Activated CD8-positive, alpha-beta memory T cell treated with anti-CD3 and anti-CD28 coated beads for 36 hours (primary cell): ENCODE measurements around the gene CTH. TPM values are rescaled to one million over a fixed set of nuclear protein-coding genes. Genes with fewer than 3 reads are reported as not detected.
"Not testable (repeated sequence)": the region's sequence is repeated elsewhere in the genome, so short reads cannot be mapped to it uniquely, and the experiment has no call there.

Experiments
- CTCF ChIA-PET: fragments of 350-600 bp; sonication (Branson Sonifier 250); formaldehyde crosslinking; loops from one replicate; lab custom pipeline; 2021; ENCODE audit warnings: antibody characterized with exemption; lab: Charles Lee
- POLR2A ChIA-PET: fragments of 350-600 bp; sonication (Branson Sonifier 250); formaldehyde crosslinking; loops from one replicate; lab custom pipeline; 2021; ENCODE audit warnings: antibody characterized with exemption; lab: Charles Lee
- total RNA-seq, 2 experiments: library from RNA; stranded (reverse); gene quantifications; one replicate each; pipeline ENCODE4 v1.2.3, GENCODE V29; 2021

CTH gene
- 10 to 100 TPM; 20.9 to 21.4 TPM for total RNA-seq

DNA sequence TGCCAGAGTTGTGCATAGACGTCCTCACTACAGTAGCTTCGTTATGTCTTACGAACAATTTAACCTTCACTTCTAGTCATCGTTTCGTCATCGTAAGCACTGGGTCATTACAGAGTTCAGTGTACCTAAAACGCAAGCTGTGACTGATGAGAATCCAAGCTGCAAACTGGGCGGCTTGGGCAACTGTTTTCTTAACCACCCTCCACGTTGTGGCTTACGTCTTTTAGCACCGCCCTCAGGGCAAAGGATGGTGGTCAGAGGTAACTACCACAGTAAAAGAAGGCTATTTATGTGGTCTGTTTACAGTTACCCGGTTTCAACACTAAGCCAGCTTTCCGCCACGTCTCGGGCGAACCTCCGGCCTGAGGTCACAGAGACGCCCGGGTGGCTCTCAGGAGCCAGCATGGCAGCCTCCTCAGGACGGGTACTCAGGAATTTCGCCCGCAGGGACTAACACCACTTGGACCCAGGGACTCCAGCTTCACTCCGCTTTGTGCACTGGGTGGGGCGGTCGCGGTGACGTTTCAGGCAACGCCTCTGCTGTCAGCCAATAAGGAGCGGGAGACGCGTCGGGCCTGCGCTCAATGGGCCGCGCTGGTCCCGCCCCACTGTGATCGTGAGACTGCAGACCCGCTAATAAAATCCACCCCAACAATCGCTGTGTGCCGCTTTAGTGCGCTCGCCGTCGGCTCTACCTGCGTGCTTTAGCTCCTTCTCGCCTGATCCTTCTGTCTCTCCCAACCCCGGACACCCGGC, at the start of gene CTH:
Gene CTH (plus strand): TSS at position 665 of the 756 bp plus-strand sequence. CDS start 148 bp downstream, outside the sequence.
- CTCF ChIA-PET = interaction anchor here (0.7 to 1.1 kb wide), 2 partner anchors 34 to 56 kb away, joined by 3 read pairs; partner anchors contain the start of gene ANKRD13C
- POLR2A ChIA-PET = interaction anchor here (0.6 to 3.3 kb wide), 6 partner anchors 18 to 670 kb away, joined by 3 to 51 read pairs (median 3); partner anchors contain the start of genes ANKRD13C, SRSF11 and ZRANB2

DNA sequence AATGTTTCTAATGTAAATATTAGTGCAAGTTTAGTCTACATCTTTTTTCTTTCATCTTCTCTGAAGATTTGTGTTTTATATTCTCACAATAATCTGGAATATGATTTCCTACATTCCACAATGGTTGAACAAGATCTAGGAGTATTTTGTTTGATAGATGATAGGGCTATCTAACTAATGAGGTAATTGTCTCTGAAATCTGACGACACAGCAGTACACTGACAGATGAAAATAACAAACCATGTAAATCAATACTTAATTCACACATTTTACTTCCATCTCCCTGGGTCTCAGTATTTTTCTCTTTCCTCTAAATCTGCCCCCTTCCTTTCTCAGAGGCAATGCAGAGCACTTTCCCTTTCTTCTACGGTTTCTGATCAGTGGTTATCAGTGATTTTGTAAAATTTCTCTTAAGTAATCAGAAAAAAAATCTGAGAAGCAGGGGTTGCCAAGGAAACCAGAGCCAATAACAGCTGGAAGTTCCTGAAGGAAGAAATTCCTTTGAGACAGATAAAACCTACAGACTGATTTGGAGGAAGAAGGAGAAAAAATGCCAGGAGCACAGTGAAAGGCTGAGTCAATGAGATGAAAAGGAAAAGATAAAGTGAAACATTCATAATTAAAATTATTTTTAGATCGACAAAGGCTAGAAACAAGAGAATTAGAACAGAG, 49.2 kb upstream of the CTH start:
- CTCF ChIA-PET = no interaction called here
- POLR2A ChIA-PET = interaction anchor here (1.2 kb wide), 1 partner anchor 7 kb away, joined by 3 read pairs; the partner anchor contains the start of gene ANKRD13C

DNA sequence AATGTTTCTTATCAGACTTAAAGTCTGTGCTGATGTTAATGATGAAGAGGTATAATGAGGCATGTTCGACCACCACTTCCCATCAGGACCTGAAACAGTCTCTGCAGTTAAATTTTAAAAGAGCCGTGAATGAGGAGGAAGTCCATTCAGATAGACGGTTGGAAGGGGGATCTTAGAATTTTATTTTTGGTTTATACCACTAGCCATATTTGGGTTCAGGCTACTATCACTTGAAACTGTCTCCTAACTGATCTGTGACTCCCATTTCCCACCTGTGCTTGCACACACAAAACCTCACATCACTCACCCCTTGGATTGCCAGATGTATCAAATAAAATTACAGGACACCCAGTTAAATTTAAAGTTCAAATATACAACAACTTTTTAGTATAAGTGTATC, 46.6 kb upstream of the CTH start:
- POLR2A ChIA-PET = no interaction called here
- CTCF ChIA-PET = no interaction called here

DNA sequence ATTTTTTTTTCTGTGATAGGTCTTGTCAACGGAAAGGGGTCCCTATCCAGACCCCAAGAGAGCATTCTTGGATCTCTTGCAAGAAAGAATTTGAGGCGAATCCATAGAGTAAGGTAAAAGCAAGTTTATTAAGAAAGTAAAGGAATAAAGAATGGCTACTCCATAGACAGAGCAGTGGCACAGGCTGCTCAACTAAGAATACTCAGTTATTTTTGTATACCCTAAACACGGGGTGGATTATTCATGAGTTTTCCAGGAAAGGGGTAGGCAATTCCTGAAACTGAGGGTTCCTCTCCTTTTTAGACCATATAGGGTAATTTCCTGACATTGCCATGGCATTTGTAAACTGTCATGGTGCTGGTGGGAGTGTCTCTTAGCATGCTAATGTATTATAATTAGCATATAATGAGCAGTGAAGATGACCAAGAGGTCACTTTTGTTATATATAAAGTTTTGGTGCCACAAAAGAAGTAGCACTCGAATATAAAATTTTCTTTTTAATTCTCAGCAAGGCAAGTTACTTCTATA, 44.6 kb upstream of the CTH start:
- POLR2A ChIA-PET, CTCF ChIA-PET: not testable (repeated sequence)

DNA sequence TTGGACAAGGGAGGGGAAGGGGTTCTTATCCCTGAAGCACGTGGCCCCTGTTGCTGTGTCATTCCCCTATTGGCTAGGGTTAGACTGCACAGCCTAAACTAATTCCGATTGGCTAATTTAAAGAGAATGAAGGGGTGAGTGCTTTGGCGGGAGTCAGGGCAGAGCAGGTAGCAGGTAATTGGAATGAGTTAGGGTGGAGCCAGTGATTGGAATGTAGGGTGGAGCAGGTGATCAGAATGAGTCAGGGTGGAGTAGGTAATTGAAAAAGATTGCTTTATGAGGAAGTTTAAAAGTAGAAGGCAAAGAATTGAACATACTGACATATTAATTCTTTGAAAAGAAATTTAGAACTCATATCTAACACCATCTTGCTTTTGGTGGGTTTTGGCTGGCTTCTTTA, 44.1 kb upstream of the CTH start:
- POLR2A ChIA-PET, CTCF ChIA-PET: not testable (repeated sequence)

DNA sequence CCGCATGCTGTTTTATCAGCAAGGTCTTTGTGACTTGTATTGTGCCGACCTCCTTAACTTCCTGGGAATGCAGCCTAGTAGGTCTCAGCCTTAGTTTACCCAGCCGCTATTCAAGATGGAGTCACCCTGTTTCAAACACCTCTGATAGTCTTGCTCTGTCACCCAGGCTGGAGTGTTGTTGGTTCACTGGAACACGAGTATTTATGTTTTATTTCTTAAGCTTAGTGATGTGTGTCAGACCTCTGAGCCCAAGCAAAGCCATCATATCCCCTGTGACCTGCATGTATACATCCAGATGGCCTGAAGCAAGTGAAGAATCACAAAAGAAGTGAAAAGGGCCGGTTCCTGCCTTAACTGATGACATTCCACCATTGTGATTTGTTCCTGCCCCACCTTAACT, 43.7 kb upstream of the CTH start:
- CTCF ChIA-PET, POLR2A ChIA-PET: not testable (repeated sequence)

DNA sequence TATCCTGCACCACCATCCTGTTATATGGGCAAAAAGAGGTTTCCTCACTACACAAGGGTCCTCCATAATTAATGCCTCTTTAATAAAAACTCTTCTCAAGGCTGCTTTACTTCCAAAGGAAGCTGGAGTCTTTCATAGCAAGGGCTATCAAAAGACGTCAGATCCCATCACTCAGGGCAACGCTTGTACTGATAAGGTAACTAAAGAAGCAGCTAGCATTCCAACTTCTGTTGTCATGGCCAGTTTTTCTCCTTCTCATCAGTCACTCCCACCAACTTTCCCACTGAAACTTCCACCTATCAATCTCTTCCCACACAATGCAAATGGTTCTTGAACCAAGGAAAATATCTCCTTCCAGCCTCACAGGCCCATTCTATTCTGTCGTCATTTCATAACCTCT, 39.5 kb upstream of the CTH start:
- POLR2A ChIA-PET = not testable (repeated sequence)

DNA sequence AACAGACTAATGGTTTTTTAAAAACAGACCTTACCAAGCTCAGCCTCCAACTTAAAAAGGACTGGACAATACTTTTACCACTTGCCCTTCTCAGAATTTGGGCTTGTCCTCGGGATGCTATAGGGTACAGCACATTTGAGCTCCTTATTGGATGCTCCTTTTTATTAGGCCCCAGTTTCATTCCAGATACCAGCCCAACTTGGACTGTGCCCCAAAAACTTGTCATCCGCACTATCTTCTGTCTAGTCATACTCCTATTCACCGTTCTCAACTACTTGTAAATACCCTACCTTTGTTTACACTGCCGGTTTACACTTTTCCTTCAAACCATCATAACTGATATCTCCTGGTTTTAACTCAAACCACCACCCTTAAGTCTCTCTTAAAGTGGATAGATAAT, 38.6 kb upstream of the CTH start:
- CTCF ChIA-PET = no interaction called here
- POLR2A ChIA-PET = no interaction called here

More for the DNA sequence above, 39.5 kb upstream of the CTH start:
- CTCF ChIA-PET = not testable (repeated sequence)

DNA sequence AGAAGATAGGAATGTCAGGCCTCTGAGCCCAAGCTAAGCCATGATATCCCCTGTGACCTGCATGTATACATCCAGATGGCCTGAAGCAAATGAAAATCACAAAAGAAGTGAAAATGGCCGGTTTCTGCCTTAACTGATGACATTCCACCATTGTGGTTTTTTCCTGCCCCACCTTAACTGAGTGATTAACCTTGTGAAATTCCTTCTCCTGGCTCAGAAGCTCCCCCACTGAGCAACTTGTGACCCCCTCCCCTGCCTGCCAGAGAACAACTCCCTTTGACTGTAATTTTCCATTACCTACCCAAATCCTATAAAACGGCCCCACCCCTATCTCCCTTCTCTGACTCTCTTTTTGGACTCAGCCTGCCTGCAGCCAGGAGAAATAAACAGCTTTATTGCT, 37.5 kb upstream of the CTH start:
- POLR2A ChIA-PET = interaction anchor here (0.6 kb wide), 1 partner anchor 348 kb away, joined by 5 read pairs; no protein-coding TSS in a partner anchor
- CTCF ChIA-PET = not testable (repeated sequence)

DNA sequence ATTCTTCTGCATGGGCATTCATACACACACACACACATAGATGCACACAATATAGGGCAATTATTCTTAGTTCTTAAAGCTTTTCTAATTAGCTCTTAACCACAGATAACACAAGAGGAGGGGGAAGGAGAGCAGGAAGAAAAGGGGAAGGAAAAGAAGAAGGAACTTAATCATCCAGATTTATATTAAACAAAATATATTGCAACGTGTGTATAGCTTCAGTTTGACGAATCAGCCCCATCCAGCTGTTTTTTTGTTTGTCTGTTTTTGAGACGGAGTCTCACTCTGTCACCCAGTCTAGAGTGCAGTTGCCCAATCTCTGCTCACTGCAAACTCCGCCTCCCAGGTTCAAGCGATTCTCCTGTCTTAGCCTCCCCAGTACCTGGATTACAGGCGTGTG, 34.9 kb upstream of the CTH start:
- ChIA-PET CTCF (interaction anchor here (0.6 kb wide), 1 partner anchor 137 kb away, joined by 3 read pairs; no protein-coding TSS in a partner anchor), POLR2A (no interaction called here)

DNA sequence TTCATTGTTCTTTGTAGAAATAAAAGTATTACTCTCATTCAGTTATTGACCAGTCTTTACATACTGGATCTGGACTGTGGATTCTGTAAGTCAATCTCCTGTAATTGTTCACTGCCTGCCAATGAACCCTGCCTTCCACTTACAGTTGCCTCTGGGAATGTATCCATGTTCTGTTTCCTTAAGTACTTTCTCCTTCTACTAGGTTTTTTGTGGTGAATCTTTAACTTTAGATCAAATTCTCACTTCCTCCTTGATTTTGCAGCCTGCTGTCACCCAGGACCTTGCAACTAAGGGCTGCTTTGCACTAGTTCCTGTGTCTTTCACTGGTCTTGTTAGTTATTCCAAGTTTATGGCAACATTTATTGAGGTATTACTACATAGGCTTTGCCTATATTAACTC, 28.4 kb upstream of the CTH start:
- CTCF ChIA-PET = no interaction called here
- POLR2A ChIA-PET = no interaction called here

DNA sequence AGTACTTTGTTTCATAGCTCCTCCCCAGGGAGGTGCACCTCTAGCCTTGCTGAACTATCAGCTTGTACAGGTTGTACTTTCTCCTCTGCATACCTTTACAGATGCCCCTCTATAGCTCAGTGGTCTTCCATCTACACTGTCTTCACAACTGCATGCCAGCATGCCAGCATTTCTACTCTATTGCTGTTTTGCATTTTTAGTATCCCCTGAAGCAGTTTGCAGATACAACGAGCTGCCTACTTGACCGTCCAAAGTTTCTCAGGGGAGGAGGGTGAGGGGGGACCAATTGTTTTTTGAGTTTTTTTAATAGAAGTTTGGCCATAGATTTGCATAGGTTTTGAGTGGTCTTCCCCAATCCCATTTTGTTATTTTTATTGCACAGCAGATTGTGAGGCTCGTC, 27.6 kb upstream of the CTH start:
- CTCF ChIA-PET = no interaction called here
- POLR2A ChIA-PET = no interaction called here

DNA sequence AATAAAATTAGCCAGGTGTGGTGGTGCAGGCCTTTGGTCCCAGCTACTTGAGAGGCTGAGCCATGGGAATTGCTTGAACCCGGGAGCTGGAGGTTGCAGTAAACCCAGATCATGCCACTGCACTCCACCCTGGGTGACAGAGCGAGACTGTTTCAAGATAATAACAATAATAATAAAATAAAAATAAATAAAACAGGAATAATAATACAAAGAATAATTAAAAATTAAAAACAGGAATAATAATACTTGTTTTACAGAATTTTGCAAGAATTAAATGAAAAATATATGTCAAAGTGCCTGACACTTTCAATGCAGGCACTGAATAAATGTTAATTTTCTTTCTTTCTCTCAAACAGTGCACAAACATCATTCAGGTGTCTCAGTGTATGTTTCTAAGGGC, 26.5 kb upstream of the CTH start:
- POLR2A ChIA-PET = no interaction called here
- CTCF ChIA-PET = no interaction called here

DNA sequence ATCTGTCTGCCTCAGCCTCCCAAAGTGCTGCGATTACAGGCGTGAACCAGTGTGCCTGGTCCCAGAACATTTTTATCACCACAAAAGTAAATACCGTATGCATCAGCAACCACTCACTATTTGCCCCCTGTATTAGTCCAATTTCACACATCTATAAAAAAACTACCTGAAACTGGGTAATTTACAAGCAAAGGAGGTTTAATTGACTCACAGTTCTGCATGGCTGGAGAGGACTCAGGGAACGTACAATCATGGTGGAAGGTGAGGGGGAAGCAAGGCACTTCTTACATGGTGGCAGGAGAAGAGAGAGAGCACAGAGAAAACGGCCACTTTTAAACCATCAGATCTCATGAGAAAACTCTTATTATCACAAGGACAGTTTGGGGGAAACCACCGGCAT, 25.6 kb upstream of the CTH start:
- ChIA-PET POLR2A (no interaction called here), CTCF (no interaction called here)

DNA sequence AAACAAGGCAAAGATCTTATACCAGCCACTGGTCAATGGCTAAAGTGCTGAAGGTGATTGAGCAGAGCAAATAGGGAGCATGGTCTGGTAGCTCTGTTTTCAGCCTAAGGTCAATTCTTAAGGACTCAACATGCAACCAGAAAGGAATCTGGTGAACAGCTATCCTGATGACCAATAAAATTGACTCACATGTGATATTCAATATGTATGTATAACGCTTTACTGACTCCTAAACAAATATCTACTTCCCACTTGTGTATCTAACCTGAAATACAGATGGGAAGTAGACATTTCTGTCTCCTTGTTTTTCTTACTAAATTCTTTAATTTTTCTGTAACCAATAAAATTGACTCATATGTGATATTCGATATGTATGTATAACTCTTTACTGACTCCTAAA, 24.9 kb upstream of the CTH start:
- CTCF ChIA-PET = no interaction called here

DNA sequence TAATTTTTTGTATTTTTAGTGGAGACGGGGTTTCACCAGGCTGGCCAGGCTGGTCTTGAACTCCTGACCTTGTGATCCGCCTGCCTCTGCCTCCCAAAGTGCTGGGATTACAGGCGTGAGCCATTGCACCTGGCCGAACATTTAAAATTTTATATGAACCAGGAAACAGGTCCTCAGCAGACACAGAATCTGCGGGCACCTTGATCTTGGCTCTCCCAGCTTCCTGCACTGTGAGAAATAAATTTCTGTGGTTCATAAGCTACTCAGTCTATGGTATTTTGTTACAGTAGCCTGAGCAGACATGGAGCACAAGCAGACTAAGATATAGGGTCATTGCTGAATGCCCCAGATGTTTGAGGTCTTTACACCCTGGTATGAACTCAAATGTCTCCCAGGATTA, 23.6 kb upstream of the CTH start:
- POLR2A ChIA-PET = no interaction called here
- CTCF ChIA-PET = no interaction called here

More for the DNA sequence above, 24.9 kb upstream of the CTH start:
- POLR2A ChIA-PET = no interaction called here

DNA sequence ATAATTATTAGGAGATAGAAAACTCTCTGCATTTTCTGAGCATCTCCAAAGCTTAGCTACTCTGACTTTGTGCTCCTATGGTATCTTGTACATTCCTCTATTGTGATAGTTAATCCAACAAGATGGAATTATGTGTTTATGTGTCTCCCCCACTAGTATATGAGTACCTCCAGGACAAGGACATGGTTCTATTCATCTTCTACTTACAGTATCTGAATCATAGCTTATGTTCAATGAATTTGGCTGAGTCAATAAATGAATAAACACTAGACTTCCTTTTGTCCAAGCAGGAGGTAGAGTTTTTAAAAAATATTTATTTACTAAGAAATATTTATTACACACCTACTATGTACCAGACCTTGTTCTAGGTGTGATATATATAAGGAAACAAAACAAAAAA, 18.4 kb upstream of the CTH start:
- POLR2A ChIA-PET = interaction anchor here (1.3 kb wide), 1 partner anchor 19 kb away, joined by 3 read pairs; the partner anchor contains the start of gene CTH
- CTCF ChIA-PET = no interaction called here

DNA sequence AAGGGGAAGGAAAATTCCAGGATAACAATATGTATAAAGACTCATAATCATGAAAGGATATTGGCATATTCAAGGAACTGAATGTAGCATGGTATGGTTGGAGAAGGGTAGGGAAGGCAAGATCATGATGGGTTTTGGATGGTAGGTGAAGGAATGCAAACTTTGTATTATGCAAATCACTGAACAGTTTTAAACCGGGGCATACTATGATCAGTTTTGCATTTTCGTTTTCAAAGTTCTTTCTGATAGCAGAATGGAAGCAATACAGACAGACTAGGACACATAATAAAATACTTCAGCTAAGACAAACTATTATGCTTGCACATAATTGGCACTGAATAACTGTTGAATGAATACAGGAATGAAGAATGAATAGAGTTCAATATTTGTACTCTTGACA, 14.5 kb upstream of the CTH start:
- CTCF ChIA-PET = no interaction called here
- POLR2A ChIA-PET = no interaction called here

DNA sequence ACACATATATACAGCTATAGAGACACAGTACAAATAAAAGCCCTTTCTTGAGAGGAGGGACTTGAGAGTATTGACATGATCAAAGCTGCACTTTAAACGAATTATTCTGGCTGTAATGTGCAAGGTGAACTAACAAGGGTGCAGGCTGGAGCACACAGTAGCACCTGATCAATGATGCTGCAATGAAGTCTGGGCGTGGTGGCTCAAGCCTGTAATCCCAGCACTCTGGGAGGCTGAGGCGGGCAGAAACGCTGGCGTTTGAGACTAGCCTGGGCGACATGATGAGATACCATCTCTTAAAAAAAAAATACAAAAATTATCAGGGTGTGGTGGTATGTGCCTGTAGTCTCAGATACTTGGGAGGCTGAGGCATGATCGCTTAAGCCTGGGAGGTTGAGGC, 14.1 kb upstream of the CTH start:
- POLR2A ChIA-PET = no interaction called here
- CTCF ChIA-PET = no interaction called here

DNA sequence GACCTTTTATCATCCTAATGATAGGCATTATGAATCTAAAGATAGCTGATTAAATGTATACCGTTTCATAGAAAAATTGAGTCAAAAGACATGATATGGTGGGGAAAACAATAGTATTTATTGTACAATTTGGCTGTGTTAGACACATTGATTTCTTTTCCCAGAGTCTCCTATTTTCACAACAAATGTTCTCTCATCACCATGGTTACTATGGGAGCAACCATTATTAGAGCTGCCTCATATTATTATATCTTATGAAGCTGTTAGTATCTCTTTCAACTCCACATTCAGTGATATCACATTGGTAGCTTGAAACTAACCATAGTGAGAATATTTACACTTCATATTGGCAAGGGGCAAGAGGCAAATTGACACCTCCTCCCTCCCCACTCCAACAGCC, 10.7 kb upstream of the CTH start:
- CTCF ChIA-PET = interaction anchor here (0.6 kb wide), 1 partner anchor 685 kb away, joined by 3 read pairs; no protein-coding TSS in a partner anchor

More for the DNA sequence above, 10.7 kb upstream of the CTH start:
- POLR2A ChIA-PET = no interaction called here
